Heart left ventricle (tissue), 13 donors: Measurements from ENCODE around the gene CCSER1.

Source experiments
- POLR2A ChIP-seq, 2 donors: fragments of 450-650 bp; IDR thresholded peaks; one replicate each; pipeline ENCODE4 v1.6.1; 2017; ENCODE audit warnings: antibody characterized with exemption in 2 of 2, mild to moderate bottlenecking in 2 of 2, moderate library complexity in 2 of 2
- TF ChIP-seq, protein P1 (sequence below), 12 donors: fragments of 200-600 bp; sonication (generic) in 4 of 12; IDR thresholded peaks; one replicate each; pipeline versions ENCODE4 v1.5.0 to v1.8.0; 2018 to 2022; ENCODE audit warnings: antibody characterized with exemption in 12 of 12, mild to moderate bottlenecking in 5 of 12
- donor health status: ischemic (EF 13 %, LVEDD 7.1; RV severe dilation, severe dysfunction).
- donor health status: DM: no; HTN: yes; CAD: no.
- donor health status: DM: no; HTN: no; CAD: no.
- donor health status: ischemic (EF 25% LVEDD 6.9; RV normal size, moderate dysfunction).
- donor health status: ischemic (EF 25% LVEDD 5.7; RV mildly dilated, moderate dysfunction).
- donor health status: ischemic (EF 35%, LVEDD 5.7; RV mildly dilated, moderate dysfunction).
- donor health status: nonischemic (EF 11% LVEDD 7.7; RV severe dilation, severe dysfunction).
- donor health status: DM: yes; HTN: yes; CAD: no.
- donor health status: PGD.
- donor health status: ischemic (EF 29% LVEDD 5.4; RV normal size, mild dysfunction).
- donor health status: nonischemic (EF 23%, LVEDD 6.1; RV moderate dilation, normal function).

GRCh38 chr4:90445380-90445779, 318.2 kb downstream of the CCSER1 start:
- TF ChIP-seq POLR2A (IDR thresholded peaks at IDR 0.05): no peak
- TF ChIP-seq, protein P1, sequence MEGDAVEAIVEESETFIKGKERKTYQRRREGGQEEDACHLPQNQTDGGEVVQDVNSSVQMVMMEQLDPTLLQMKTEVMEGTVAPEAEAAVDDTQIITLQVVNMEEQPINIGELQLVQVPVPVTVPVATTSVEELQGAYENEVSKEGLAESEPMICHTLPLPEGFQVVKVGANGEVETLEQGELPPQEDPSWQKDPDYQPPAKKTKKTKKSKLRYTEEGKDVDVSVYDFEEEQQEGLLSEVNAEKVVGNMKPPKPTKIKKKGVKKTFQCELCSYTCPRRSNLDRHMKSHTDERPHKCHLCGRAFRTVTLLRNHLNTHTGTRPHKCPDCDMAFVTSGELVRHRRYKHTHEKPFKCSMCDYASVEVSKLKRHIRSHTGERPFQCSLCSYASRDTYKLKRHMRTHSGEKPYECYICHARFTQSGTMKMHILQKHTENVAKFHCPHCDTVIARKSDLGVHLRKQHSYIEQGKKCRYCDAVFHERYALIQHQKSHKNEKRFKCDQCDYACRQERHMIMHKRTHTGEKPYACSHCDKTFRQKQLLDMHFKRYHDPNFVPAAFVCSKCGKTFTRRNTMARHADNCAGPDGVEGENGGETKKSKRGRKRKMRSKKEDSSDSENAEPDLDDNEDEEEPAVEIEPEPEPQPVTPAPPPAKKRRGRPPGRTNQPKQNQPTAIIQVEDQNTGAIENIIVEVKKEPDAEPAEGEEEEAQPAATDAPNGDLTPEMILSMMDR (IDR thresholded peaks at IDR 0.05): no peak
